ENCODE measurements around the gene PDILT.

- TF ChIP-seq CTCF (IDR thresholded peaks at IDR 0.05), result no peak
- no peak for TF ChIP-seq EP300 (IDR thresholded peaks at IDR 0.05)
- no peak for TF ChIP-seq POLR2A (IDR thresholded peaks at IDR 0.05)
These were observed 51.9 kb downstream of the PDILT start, which contains the start of gene UMOD for GRCh38 chr16:20352615-20353014.
